Measurements from ENCODE around the gene MPV17.
"Not testable (repeated sequence)": the region's sequence is repeated elsewhere in the genome, so short reads cannot be mapped to it uniquely, and the experiment has no call there.

The MPV17 gene

GRCh38 chr2:27353762-27354596, 31.1 kb upstream of the MPV17 start:
- peak overlapping the region; percentile 63 for H3K4me3 ChIP-seq (ENCODE audit: low read length)
- peak overlapping the region; percentile 48 for H3K9ac ChIP-seq (ENCODE audit: low read length)
- H3K4me1 ChIP-seq (ENCODE audit: control insufficient read depth, insufficient read depth, low read length) = peaks cover 35% of the 10 kb centered on the region
- DNase-seq (ENCODE audit: low read depth) = peak; percentile 20
- H3K27me3 ChIP-seq (replicated peaks; ENCODE audit: control insufficient read depth, insufficient read depth, low read length) = no peaks in the 10 kb centered on the region
- H3K36me3 ChIP-seq (ENCODE audit: control insufficient read depth, insufficient read depth, low read length, severe bottlenecking) = peaks cover 6% of the 10 kb centered on the region
- H3K9me3 ChIP-seq (ENCODE audit: control insufficient read depth, low read length) = no peaks in the 10 kb centered on the region

DNA sequence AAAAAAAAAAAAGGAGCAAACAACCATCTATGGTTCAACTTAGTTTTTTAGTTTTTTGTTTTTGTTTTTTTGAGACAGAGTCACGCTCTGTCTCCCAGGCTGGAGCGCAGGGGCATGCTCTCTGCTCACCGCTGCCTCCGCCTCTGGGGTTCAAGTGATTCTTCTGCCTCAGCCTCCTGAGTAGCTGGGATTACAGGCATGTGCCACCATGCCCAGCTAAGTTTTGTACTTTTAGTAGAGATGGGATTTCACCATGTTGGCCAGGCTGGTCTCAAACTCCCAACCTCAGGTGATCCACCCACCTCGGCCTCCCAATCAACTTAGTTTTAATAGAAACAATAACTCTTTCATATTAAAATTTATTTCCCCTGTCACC, 30.5 kb upstream of the MPV17 start:
- not testable (repeated sequence) for H3K36me3 ChIP-seq (ENCODE audit: control insufficient read depth, insufficient read depth, low read length, severe bottlenecking); H3K9me3 ChIP-seq (ENCODE audit: control insufficient read depth, low read length); H3K27me3 ChIP-seq (replicated peaks; ENCODE audit: control insufficient read depth, insufficient read depth, low read length); H3K9ac ChIP-seq (ENCODE audit: low read length); DNase-seq (ENCODE audit: low read depth)
- peak overlapping the region; percentile 63 for H3K4me3 ChIP-seq (ENCODE audit: low read length)
- H3K4me1 ChIP-seq (ENCODE audit: control insufficient read depth, insufficient read depth, low read length) = peaks cover 34% of the 10 kb centered on the region

GRCh38 chr2:27351802-27352598, 29.1 kb upstream of the MPV17 start:
- H3K27me3 ChIP-seq (replicated peaks; ENCODE audit: control insufficient read depth, insufficient read depth, low read length) = no peaks in the 10 kb centered on the region
- no peak for DNase-seq (ENCODE audit: low read depth)
- no peak overlapping the region for H3K4me3 ChIP-seq (ENCODE audit: low read length)
- no peak overlapping the region for H3K9ac ChIP-seq (ENCODE audit: low read length)
- H3K9me3 ChIP-seq (ENCODE audit: control insufficient read depth, low read length) = no peaks in the 10 kb centered on the region
- H3K36me3 ChIP-seq (ENCODE audit: control insufficient read depth, insufficient read depth, low read length, severe bottlenecking) = peaks cover 6% of the 10 kb centered on the region
- peaks cover 37% of the 10 kb centered on the region for H3K4me1 ChIP-seq (ENCODE audit: control insufficient read depth, insufficient read depth, low read length)

DNA sequence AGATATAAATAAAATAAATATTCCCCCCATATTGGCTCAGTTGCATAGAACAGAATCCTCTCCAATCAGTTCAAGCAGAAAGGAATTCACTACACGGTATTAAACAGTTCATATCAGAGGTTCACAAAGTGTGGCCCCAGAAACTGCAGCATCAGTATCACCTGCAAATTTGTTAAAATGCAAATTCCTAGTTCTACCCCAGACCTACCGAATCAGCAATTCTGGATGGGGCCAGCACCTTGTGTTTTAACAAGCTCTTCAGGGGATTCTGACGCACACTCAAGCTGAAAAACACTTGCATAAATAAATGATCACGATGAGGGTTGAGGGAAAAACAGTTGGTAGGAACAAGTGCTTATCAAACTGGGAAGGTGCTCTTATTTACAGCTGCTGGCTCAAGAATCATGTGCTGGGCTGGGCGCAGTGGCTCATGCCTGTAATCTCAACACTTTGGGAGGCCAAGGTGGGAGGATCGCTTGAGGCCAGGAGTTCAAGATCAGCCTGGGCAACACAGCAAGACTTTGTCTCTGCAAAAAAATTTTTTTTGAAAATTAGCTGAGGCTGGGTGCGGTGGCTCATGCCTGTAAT, 27.3 kb upstream of the MPV17 start:
- Histone ChIP-seq H3K4me1 (ENCODE audit: control insufficient read depth, insufficient read depth, low read length) (peaks cover 36% of the 10 kb centered on the region), H3K9me3 (ENCODE audit: control insufficient read depth, low read length) (no peaks in the 10 kb centered on the region), H3K9ac (ENCODE audit: low read length) (no peak overlapping the region), H3K4me3 (ENCODE audit: low read length) (no peak overlapping the region), H3K27me3 (replicated peaks; ENCODE audit: control insufficient read depth, insufficient read depth, low read length) (no peaks in the 10 kb centered on the region), H3K36me3 (ENCODE audit: control insufficient read depth, insufficient read depth, low read length, severe bottlenecking) (peaks cover 6% of the 10 kb centered on the region)
- DNase-seq (ENCODE audit: low read depth) = no peak

DNA sequence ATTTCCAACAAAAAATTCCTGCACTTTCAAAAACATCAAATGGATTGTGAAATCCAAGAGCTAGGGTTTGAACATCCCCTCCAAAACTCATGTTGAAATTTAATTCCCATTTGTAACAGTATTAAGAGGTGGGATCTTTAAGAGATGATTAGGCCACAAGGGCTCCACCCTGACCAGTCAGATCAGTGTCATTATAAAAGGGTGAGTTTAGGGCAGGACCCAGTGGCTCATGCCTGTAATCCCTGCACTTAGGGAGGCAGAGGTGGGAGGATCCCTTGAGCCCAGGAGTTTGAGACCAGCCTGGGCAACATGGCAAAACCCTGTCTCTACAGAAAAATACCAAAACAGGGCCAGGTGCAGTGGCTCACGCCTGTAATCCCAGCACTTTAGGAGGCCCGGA, 24.7 kb upstream of the MPV17 start:
- Histone ChIP-seq H3K9me3 (ENCODE audit: control insufficient read depth, low read length) (no peaks in the 10 kb centered on the region), H3K4me1 (ENCODE audit: control insufficient read depth, insufficient read depth, low read length) (peaks cover 16% of the 10 kb centered on the region), H3K36me3 (ENCODE audit: control insufficient read depth, insufficient read depth, low read length, severe bottlenecking) (peaks cover 9% of the 10 kb centered on the region), H3K27me3 (replicated peaks; ENCODE audit: control insufficient read depth, insufficient read depth, low read length) (no peaks in the 10 kb centered on the region), H3K4me3 (ENCODE audit: low read length) (no peak overlapping the region), H3K9ac (ENCODE audit: low read length) (no peak overlapping the region)
- no peak for DNase-seq (ENCODE audit: low read depth)

- Histone ChIP-seq H3K9me3 (ENCODE audit: control insufficient read depth, low read length) (no peaks in the 10 kb centered on the region), H3K4me3 (ENCODE audit: low read length) (no peak overlapping the region), H3K36me3 (ENCODE audit: control insufficient read depth, insufficient read depth, low read length, severe bottlenecking) (peaks cover 81% of the 10 kb centered on the region), H3K9ac (ENCODE audit: low read length) (no peak overlapping the region), H3K4me1 (ENCODE audit: control insufficient read depth, insufficient read depth, low read length) (no peaks in the 10 kb centered on the region), H3K27me3 (replicated peaks; ENCODE audit: control insufficient read depth, insufficient read depth, low read length) (no peaks in the 10 kb centered on the region)
- no peak for DNase-seq (ENCODE audit: low read depth)
Observed at GRCh38 chr2:27336173-27336572, 13.3 kb upstream of the MPV17 start.

DNA sequence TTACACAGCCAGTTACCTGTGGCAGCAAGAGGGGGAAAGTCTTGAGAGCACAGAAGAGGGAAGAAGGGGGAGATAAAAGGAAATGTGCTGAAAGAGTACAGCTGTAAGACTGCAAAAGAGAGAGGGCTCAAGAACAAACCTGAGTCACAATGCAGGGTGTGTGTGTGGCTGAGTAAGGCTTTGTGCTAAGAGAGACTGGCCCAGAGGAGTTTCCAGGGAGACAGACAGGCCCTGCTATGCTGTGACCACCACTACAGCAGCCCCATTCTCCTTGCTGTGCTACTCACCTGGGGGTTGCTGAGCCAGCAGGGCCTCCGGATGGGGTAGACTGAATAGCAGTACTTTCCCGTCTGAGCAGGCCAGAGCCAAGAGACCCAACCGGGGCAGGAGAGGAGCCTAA, 12.4 kb upstream of the MPV17 start:
- Histone ChIP-seq H3K4me1 (ENCODE audit: control insufficient read depth, insufficient read depth, low read length) (no peaks in the 10 kb centered on the region), H3K27me3 (replicated peaks; ENCODE audit: control insufficient read depth, insufficient read depth, low read length) (no peaks in the 10 kb centered on the region), H3K9me3 (ENCODE audit: control insufficient read depth, low read length) (no peaks in the 10 kb centered on the region), H3K9ac (ENCODE audit: low read length) (no peak overlapping the region), H3K4me3 (ENCODE audit: low read length) (no peak overlapping the region), H3K36me3 (ENCODE audit: control insufficient read depth, insufficient read depth, low read length, severe bottlenecking) (peaks cover 81% of the 10 kb centered on the region)
- DNase-seq (ENCODE audit: low read depth) = no peak

DNA sequence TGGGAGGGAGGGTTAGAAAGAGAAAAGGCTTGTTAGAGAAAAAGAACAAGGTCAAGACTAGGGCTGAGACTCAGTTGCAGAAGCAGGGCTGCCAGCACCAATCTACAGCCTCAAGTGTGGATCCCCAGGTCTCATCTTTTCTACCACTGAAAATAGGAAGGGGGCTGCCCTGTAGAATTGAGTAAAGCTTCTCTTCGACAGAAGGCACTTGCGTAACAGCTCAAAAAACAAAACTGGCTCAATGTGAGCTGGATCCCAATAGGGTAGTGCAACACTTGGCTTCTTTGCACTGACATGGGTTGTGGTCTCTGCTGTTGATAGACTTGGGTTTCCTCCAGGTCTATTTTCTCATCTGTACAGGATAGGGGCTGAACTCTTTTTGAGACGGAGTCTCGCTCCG, 1.8 kb upstream of the MPV17 start:
- Histone ChIP-seq H3K27me3 (replicated peaks; ENCODE audit: control insufficient read depth, insufficient read depth, low read length) (no peaks in the 10 kb centered on the region), H3K4me3 (ENCODE audit: low read length) (no peak overlapping the region), H3K36me3 (ENCODE audit: control insufficient read depth, insufficient read depth, low read length, severe bottlenecking) (peaks cover 42% of the 10 kb centered on the region), H3K9me3 (ENCODE audit: control insufficient read depth, low read length) (no peaks in the 10 kb centered on the region), H3K9ac (ENCODE audit: low read length) (no peak overlapping the region), H3K4me1 (ENCODE audit: control insufficient read depth, insufficient read depth, low read length) (peaks cover 36% of the 10 kb centered on the region)
- no peak for DNase-seq (ENCODE audit: low read depth)

- Histone ChIP-seq H3K9ac (ENCODE audit: low read length) (peak overlapping the region; percentile 99), H3K27me3 (replicated peaks; ENCODE audit: control insufficient read depth, insufficient read depth, low read length) (no peaks in the 10 kb centered on the region), H3K36me3 (ENCODE audit: control insufficient read depth, insufficient read depth, low read length, severe bottlenecking) (peaks cover 33% of the 10 kb centered on the region), H3K9me3 (ENCODE audit: control insufficient read depth, low read length) (no peaks in the 10 kb centered on the region), H3K4me3 (ENCODE audit: low read length) (peak overlapping the region; percentile 94), H3K4me1 (ENCODE audit: control insufficient read depth, insufficient read depth, low read length) (peaks cover 36% of the 10 kb centered on the region)
- DNase-seq (ENCODE audit: low read depth) = no peak
Observed at GRCh38 chr2:27323596-27324285, 844 bp upstream of the MPV17 start.

GRCh38 chr2:27322301-27322765, 564 bp downstream of the MPV17 start:
- no peaks in the 10 kb centered on the region for H3K9me3 ChIP-seq (ENCODE audit: control insufficient read depth, low read length)
- DNase-seq (ENCODE audit: low read depth) = peak; percentile 50

More at GRCh38 chr2:27322301-27322765, 564 bp downstream of the MPV17 start:
- peak overlapping the region; percentile 94 for H3K4me3 ChIP-seq (ENCODE audit: low read length)
- peak overlapping the region; percentile 99 for H3K9ac ChIP-seq (ENCODE audit: low read length)
- no peaks in the 10 kb centered on the region for H3K27me3 ChIP-seq (replicated peaks; ENCODE audit: control insufficient read depth, insufficient read depth, low read length)
- peaks cover 36% of the 10 kb centered on the region for H3K4me1 ChIP-seq (ENCODE audit: control insufficient read depth, insufficient read depth, low read length)
- H3K36me3 ChIP-seq (ENCODE audit: control insufficient read depth, insufficient read depth, low read length, severe bottlenecking) = peaks cover 20% of the 10 kb centered on the region
